IMR-90 (cell line): ENCODE data around the gene CIROP. TPM values are rescaled to one million over a fixed set of nuclear protein-coding genes. Genes with fewer than 3 reads are reported as not detected.

ENCODE experiments used
- ATAC-seq: fragments of 200-7000 bp; cut with Tn5 transposase; 2 replicates; pipeline ENCODE4 v1.9.1; 2020; ENCODE audit warnings: low read depth, mild to moderate bottlenecking, moderate library complexity
- BruUV-seq: library from RNA; stranded (reverse); fragments of 400-500 nt; replicated peaks from 2 replicates; lab custom pipeline; 2021; lab: Mats Ljungman, UMichigan
- CTCF ChIA-PET: fragments of 300-600 bp; formaldehyde crosslinking; extraction: SDS; loops from one replicate; lab custom pipeline; 2021; ENCODE audit warnings: antibody characterized with exemption; lab: Yijun Ruan, JAX
- POLR2A ChIA-PET: fragments of 300-600 bp; sonication (Branson Sonifier 250); formaldehyde crosslinking; loops from one replicate; lab custom pipeline; 2022; ENCODE audit warnings: antibody characterized with exemption; ENCODE audit not compliant: unreplicated experiment; lab: Charles Lee
- DNase-seq: peaks from one replicate; pipeline ENCODE4 v3.0.0; 2013
- H2AFZ ChIP-seq: replicated peaks from 2 replicates; pipeline ENCODE3; 2013; ENCODE audit warnings: low read length, mild to moderate bottlenecking; ENCODE audit not compliant: poor library complexity
- H2AK5ac ChIP-seq: 2 replicates; pipeline ENCODE4 v1.6.1; 2013; ENCODE audit warnings: low read depth, low read length, inconsistent platforms
- H2AK9ac ChIP-seq: replicated peaks from 2 replicates; pipeline ENCODE3; 2013; ENCODE audit warnings: mild to moderate bottlenecking, low read depth, low read length, moderate library complexity; ENCODE audit not compliant: poor library complexity
- H2BK120ac ChIP-seq: 2 replicates; pipeline ENCODE4 v1.6.1; 2013; ENCODE audit warnings: low read depth, low read length, inconsistent platforms
- H2BK15ac ChIP-seq: 3 replicates; pipeline ENCODE4 v1.6.1; 2013; ENCODE audit warnings: low read depth, low read length, inconsistent platforms
- H2BK20ac ChIP-seq: 2 replicates; pipeline ENCODE4 v1.6.1; 2013; ENCODE audit warnings: low read depth, mild to moderate bottlenecking, inconsistent platforms, low read length, moderate library complexity
- H2BK5ac ChIP-seq: 2 replicates; pipeline ENCODE4 v1.6.1; 2013; ENCODE audit warnings: mild to moderate bottlenecking, low read depth, low read length, inconsistent platforms; ENCODE audit not compliant: poor library complexity, severe bottlenecking
- H3K14ac ChIP-seq: replicated peaks from 2 replicates; pipeline ENCODE4 v1.6.1; 2013; ENCODE audit warnings: low read depth, low read length, inconsistent platforms
- H3K18ac ChIP-seq: 2 replicates; pipeline ENCODE4 v1.6.1; 2013; ENCODE audit warnings: low read depth, low read length, control low read depth
- H3K23ac ChIP-seq: 2 replicates; pipeline ENCODE4 v1.6.1; 2013; ENCODE audit warnings: low read depth, low read length, inconsistent platforms
- H3K27ac ChIP-seq: 2 replicates; pipeline ENCODE4 v1.5.1; 2013; ENCODE audit warnings: mild to moderate bottlenecking, control low read depth, low read length; ENCODE audit not compliant: insufficient read depth
- H3K27me3 ChIP-seq: 2 replicates; pipeline ENCODE4 v1.6.1; 2013; ENCODE audit warnings: low read length; ENCODE audit not compliant: control insufficient read depth, insufficient read depth
- H3K36me3 ChIP-seq: 2 replicates; pipeline ENCODE4 v1.6.1; 2013; ENCODE audit warnings: low read length, mixed read lengths; ENCODE audit not compliant: control insufficient read depth, insufficient read depth
- H3K4ac ChIP-seq: 2 replicates; pipeline ENCODE4 v1.6.1; 2013; ENCODE audit warnings: low read depth, low read length, inconsistent platforms
- H3K4me1 ChIP-seq: 2 replicates; pipeline ENCODE4 v1.6.1; 2013; ENCODE audit warnings: low read length, mixed read lengths; ENCODE audit not compliant: control insufficient read depth, insufficient read depth
- H3K4me2 ChIP-seq: 2 replicates; pipeline ENCODE4 v1.6.1; 2013; ENCODE audit warnings: low read depth, mild to moderate bottlenecking, control low read depth, low read length, moderate library complexity
- H3K4me3 ChIP-seq: 2 replicates; pipeline ENCODE4 v1.5.1; 2013; ENCODE audit warnings: low read depth, mild to moderate bottlenecking, control low read depth, low read length, moderate library complexity; ENCODE audit not compliant: insufficient read depth
- H3K56ac ChIP-seq: 2 replicates; pipeline ENCODE4 v1.6.1; 2013; ENCODE audit warnings: low read length, inconsistent platforms; ENCODE audit not compliant: insufficient read depth; ENCODE audit errors: extremely low read depth
- H3K79me1 ChIP-seq, 2 experiments: 2 replicates each; pipeline ENCODE4 v1.6.1; 2013; ENCODE audit warnings: low read length in 2 of 2, inconsistent platforms in 1 of 2, low read depth in 1 of 2
- H3K9ac ChIP-seq: 2 replicates; pipeline ENCODE4 v1.6.1; 2013; ENCODE audit warnings: low read depth, low read length, control low read depth
- H3K9me1 ChIP-seq: 2 replicates; pipeline ENCODE4 v1.6.1; 2013; ENCODE audit warnings: low read length, inconsistent platforms; ENCODE audit not compliant: insufficient read depth
- H3K9me3 ChIP-seq: 2 replicates; pipeline ENCODE4 v1.6.1; 2013; ENCODE audit warnings: low read length; ENCODE audit not compliant: control insufficient read depth, insufficient read depth
- H4K20me1 ChIP-seq: 2 replicates; pipeline ENCODE4 v1.6.1; 2013; ENCODE audit warnings: low read length, inconsistent platforms; ENCODE audit not compliant: insufficient read depth
- H4K5ac ChIP-seq: 2 replicates; pipeline ENCODE4 v1.6.1; 2013; ENCODE audit warnings: mild to moderate bottlenecking, low read depth, low read length, control low read depth
- H4K8ac ChIP-seq, 2 experiments: 2 replicates each; pipeline ENCODE4 v1.6.1; 2013; ENCODE audit warnings: low read depth in 2 of 2, low read length in 2 of 2, control low read depth in 1 of 2, inconsistent platforms in 1 of 2
- H4K91ac ChIP-seq: 2 replicates; pipeline ENCODE4 v1.6.1; 2013; ENCODE audit warnings: low read depth, low read length, inconsistent platforms; ENCODE audit not compliant: insufficient read depth
- BHLHE40 ChIP-seq: fragments of 150-350 bp; IDR thresholded peaks from 2 replicates; pipeline ENCODE4 v1.6.1; 2016; ENCODE audit warnings: mild to moderate bottlenecking, low read depth, low read length
- CEBPB ChIP-seq: IDR thresholded peaks from 2 replicates; pipeline ENCODE4 v1.6.1; 2012; ENCODE audit warnings: low read depth, low read length, improper control_type of control experiment
- CTCF ChIP-seq: conservative IDR thresholded peaks from 2 replicates; pipeline ENCODE4 v1.5.1; 2012; ENCODE audit warnings: mild to moderate bottlenecking, low read depth, low read length, improper control_type of control experiment
- ELK1 ChIP-seq: fragments of 150-350 bp; IDR thresholded peaks from 2 replicates; pipeline ENCODE4 v1.6.1; 2016; ENCODE audit warnings: low read depth, mild to moderate bottlenecking, low read length, moderate library complexity, borderline replicate concordance
- FOS ChIP-seq: fragments of 150-350 bp; IDR thresholded peaks from 2 replicates; pipeline ENCODE4 v1.6.1; 2016; ENCODE audit warnings: low read depth, low read length
- MAFK ChIP-seq: IDR thresholded peaks from 2 replicates; pipeline ENCODE4 v1.6.1; 2012; ENCODE audit warnings: low read depth, low read length, improper control_type of control experiment
- MAZ ChIP-seq: IDR thresholded peaks from 2 replicates; pipeline ENCODE4 v1.6.1; 2012; ENCODE audit warnings: low read depth, mild to moderate bottlenecking, low read length, improper control_type of control experiment, moderate library complexity, borderline replicate concordance
- MXI1 ChIP-seq: IDR thresholded peaks from 2 replicates; pipeline ENCODE4 v1.6.1; 2012; ENCODE audit warnings: low read depth, mild to moderate bottlenecking, low read length, moderate library complexity, borderline replicate concordance
- NFE2L2 ChIP-seq: fragments of 150-350 bp; IDR thresholded peaks from 2 replicates; pipeline ENCODE4 v1.6.1; 2016; ENCODE audit warnings: low read depth, mild to moderate bottlenecking, low read length
- POLR2A ChIP-seq: IDR thresholded peaks from 2 replicates; pipeline ENCODE4 v1.6.1; 2012; ENCODE audit warnings: mild to moderate bottlenecking, low read depth, low read length
- RAD21 ChIP-seq: IDR thresholded peaks from 2 replicates; pipeline ENCODE4 v1.6.1; 2012; ENCODE audit warnings: low read length, improper control_type of control experiment
- RCOR1 ChIP-seq: IDR thresholded peaks from 2 replicates; pipeline ENCODE4 v1.6.1; 2012; ENCODE audit warnings: mild to moderate bottlenecking, low read length, improper control_type of control experiment; ENCODE audit not compliant: insufficient replicate concordance
- SMC3 ChIP-seq: fragments of 150-350 bp; IDR thresholded peaks from 2 replicates; pipeline ENCODE4 v1.6.1; 2016; ENCODE audit warnings: low read depth, mild to moderate bottlenecking, antibody characterized with exemption, low read length, moderate library complexity
- USF2 ChIP-seq: fragments of 150-350 bp; IDR thresholded peaks from 2 replicates; pipeline ENCODE4 v1.6.1; 2017; ENCODE audit warnings: mild to moderate bottlenecking, antibody characterized with exemption, low read length, low read depth
- WGBS, 2 experiments: methylation state at CpG; one replicate each; pipeline versions ENCODE4 v1.1.5 to v1.1.7; 2013; ENCODE audit warnings: missing lambda C conversion rate in 2 of 2; ENCODE audit not compliant: insufficient read length in 1 of 2; ENCODE audit errors: extremely low coverage in 2 of 2; 5-methylcytosine and 5-hydroxymethylcytosine counted together
- dilution Hi-C: fragments of 300-500 bp; cut with HindIII; formaldehyde crosslinking; loops from one replicate; pipeline ENCODE4 v1.14.3; 2018; ENCODE audit warnings: low sequenced_read_pairs; ENCODE audit not compliant: unreplicated experiment
- in situ Hi-C: fragments of 300-500 bp; cut with MboI; formaldehyde crosslinking; loops from 3 replicates; pipeline ENCODE4 v1.14.3; 2019; ENCODE audit warnings: low sequenced_read_pairs, inconsistent platforms, mixed read lengths
- intact Hi-C: fragments of 100-400 bp; cut with micrococcal nuclease; formaldehyde crosslinking; loops from 2 replicates; pipeline ENCODE4 v1.10.0; 2022
- polyA plus RNA-seq, 3 experiments: library from polyadenylated mRNA; depleted of rRNA; stranded (reverse); fragments of >200 nt; gene quantifications; 2 replicates each; pipeline ENCODE4 v1.2.3, GENCODE V29; 2012; ENCODE audit warnings: low replicate concordance in 1 of 3
- total RNA-seq: library from RNA; depleted of rRNA; stranded (reverse); fragments of >200 nt; gene quantifications from 2 replicates; pipeline ENCODE4 v1.2.3, GENCODE V29; 2012

The CIROP gene
- total and polyA plus RNA-seq, 2 of the 4 experiments (the other 2 are of a cell fraction) = 0.31 to 0.36 TPM

GRCh38 chr14:23066855-23067744 is 37.7 kb downstream of the CIROP start:
- in situ Hi-C loops = loop anchor here (5.0 to 10.0 kb wide), 2 partner anchors 35 to 512 kb away; partner anchors contain the start of gene CIROP
- ATAC-seq = no peak
- Histone ChIP-seq H2BK15ac (no peak overlapping the region), H3K36me3 (peaks cover 57% of the 10 kb centered on the region), H3K56ac (no peak overlapping the region), H3K4me3 (no peak overlapping the region), H4K20me1 (peaks cover 53% of the 10 kb centered on the region), H3K4me1 (peaks cover 18% of the 10 kb centered on the region), H3K18ac (no peak overlapping the region), H3K27ac (no peak overlapping the region), H2BK120ac (no peak overlapping the region), H3K23ac (0 out of 2 replicates have a peak overlapping the region, but pooled peaks have one; percentile 8), H3K79me1 (peaks cover 25 to 82% of the 10 kb centered on the region in 2 experiments), H2AK5ac (no peak overlapping the region), H2AK9ac (no peak overlapping the region), H3K9me1 (peaks cover 10% of the 10 kb centered on the region; the same call in 1 of the 2 replicates), H3K9ac (no peak overlapping the region), H3K27me3 (no peaks in the 10 kb centered on the region), H3K14ac (no peak overlapping the region), H4K8ac (no peak overlapping the region), H4K91ac (no peak overlapping the region), H2BK5ac (no peak overlapping the region), H3K9me3 (no peaks in the 10 kb centered on the region), H2BK20ac (no peak overlapping the region), H4K5ac (no peak overlapping the region), H3K4me2 (no peak overlapping the region), H3K4ac (no peak overlapping the region), H2AFZ (no peak overlapping the region)
- POLR2A ChIA-PET = no interaction called here
- dilution Hi-C loops = no loop called here
- DNase-seq = no peak
- whole genome bisulfite sequencing, 2 experiments = 100% methylated on average over 1 of the region's 23 CpGs; no CpG with 5 or more reads in 1 of the 2 experiments
- no TSS peak for BruUV-seq
- intact Hi-C loops = no loop called here
- CTCF ChIA-PET = no interaction called here
- TF ChIP-seq MAFK (no peak), CTCF (no peak), NFE2L2 (no peak), FOS (no peak), RAD21 (no peak), CEBPB (no peak), POLR2A (no peak), MXI1 (no peak), MAZ (no peak), SMC3 (no peak), BHLHE40 (no peak), USF2 (no peak), ELK1 (no peak), RCOR1 (no peak)
